Measurements from ENCODE around the gene MPST. TPM values are rescaled to one million over a fixed set of nuclear protein-coding genes. Genes with fewer than 3 reads are reported as not detected.

Gene MPST
- total RNA-seq, 1 donor from 2014 or later, result 102 TPM

DNA sequence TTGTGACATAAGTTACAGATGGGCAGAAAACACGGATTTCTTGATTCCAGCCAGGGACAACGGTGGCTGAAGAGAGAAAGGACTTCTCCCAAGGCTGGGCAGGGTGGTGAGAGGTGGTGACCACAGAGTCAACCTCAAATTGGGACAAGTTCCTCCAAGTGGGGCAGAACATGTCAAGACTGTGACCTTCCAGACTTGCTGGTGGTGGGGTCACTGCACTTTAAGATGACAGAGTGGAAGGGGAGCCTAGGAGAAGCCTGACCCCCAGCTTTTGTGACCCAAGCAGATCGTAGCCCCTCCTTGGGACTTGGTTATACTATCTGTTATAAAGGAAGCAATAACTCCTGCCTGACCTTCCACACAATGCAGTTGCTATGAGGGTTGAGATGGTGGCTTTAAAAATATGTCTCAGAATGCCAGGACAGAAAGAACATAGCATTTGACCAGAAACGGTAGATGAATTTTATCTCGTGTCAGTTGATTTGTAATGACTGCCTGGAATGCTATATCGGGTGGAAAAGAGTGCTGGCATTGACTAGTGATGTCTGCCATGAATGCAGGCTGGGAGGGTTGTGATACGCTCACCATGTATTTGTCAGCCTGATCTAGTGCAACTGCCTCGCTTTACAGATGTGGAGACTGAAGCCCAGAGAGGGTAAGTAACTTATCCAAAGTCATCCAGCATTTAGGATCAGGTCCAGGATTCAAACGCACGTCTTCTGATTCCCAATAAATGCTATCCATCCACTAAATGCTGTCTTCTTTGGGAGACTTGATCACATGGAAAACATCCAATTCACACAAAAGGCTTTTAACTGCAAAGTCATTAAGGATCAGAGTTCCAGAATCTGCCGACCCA, 18.6 kb upstream of the MPST start:
- no peak for DNase-seq (ENCODE audit: low read depth in 2 of 2)

DNA sequence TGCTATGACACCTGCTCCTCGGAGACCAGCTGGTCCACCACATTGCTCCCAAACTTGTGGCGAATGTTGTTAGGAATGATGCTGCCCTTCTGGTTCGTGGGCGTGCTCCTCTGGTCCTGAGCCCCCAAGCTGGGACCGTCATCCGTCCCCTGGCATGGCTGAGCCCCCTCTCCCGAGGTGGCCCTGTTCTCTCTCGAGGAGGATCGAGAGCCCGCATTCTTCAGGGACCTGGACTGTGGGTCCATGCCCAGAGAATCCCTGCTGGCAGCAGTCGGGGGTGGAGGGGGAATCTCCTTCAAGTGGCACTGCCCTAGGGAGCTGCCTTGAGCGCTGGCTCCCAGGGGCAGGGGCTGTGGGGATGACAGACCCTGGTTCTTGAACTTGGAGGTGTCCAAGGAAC, 17.7 kb upstream of the MPST start:
- no peak for DNase-seq (ENCODE audit: low read depth in 2 of 2)

DNA sequence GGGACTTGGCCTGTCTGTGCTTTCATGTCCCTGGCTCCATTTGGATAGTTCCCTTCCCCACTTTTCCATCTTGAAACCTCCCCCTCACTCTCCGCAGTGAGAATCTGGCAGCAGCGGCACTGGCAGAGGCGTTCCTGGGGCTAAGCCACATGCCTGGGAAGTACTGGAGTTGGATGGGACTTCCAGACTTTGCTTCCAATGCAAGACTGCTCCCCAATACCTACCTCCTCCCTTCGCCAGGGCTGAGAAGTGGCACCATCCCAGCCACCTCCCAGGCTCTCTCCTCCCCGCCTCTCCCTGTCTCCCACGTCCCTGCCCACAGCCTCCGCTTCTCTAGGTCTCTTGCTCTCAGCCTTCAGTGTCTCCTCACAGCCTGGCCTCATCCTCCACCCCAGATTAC, 16.9 kb upstream of the MPST start:
- no peak for DNase-seq (ENCODE audit: low read depth in 2 of 2)

DNA sequence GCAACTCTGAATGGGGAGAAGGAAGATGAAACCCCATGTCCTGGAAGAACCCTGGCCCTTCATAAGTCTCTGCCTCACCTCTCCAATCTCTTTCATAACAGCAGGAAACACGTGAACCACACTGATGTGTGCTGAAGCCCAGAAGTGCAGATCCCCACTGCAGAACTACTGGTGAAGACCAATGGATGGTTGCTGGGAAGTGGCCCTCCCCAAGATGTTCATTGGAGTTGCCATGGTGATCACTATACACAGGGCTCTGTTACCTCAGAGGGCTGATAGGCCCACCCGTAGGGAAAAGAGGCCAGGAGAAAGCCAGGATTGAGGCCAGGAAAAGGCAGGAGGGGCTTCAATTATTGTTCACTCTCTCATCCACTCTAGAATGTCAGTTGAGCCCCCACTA, 11.9 kb upstream of the MPST start:
- DNase-seq (ENCODE audit: low read depth in 2 of 2), result peak in 1 of 2 donors; percentile 22

DNA sequence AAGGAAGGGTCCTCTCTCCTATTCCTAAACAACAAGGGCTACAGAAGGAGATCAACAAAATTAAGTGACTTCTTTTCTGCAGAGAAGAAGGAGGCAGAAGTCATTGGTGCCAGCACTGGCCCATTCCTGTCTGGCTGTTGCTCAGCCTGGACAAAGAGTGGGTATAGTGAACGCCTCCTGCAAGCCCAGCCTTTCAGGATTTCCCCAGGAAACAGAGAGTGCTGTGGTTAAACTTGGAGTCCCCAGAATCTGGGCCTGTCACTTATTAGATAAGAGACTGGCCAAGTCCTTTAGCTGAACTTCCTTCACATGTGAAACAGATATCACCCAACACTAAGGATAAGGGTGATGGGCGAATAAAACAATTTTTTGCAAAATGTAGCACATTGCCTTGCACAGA, 11.2 kb upstream of the MPST start:
- peak in 1 of 2 donors; percentile 59 for DNase-seq (ENCODE audit: low read depth in 2 of 2)

DNA sequence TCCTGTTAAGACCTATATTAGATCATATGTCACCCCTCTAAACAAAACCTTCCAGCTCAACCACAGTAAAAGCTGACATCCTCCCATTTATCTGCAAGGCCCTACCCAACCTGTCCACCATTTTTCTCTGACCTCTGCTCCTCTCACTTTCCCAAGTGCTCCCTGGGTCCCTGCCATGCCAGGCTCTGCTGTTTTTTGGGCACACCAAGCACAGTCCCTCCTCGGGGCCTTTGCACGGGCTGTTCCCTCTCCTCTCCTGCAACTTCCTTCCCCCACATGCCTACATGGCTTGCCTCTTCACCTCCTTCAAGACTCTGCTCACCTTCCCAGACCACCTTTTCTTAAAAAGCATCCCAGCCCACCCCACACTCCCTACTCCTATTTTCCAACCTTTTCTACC, 10.1 kb upstream of the MPST start:
- DNase-seq (ENCODE audit: low read depth in 2 of 2), result no peak

DNA sequence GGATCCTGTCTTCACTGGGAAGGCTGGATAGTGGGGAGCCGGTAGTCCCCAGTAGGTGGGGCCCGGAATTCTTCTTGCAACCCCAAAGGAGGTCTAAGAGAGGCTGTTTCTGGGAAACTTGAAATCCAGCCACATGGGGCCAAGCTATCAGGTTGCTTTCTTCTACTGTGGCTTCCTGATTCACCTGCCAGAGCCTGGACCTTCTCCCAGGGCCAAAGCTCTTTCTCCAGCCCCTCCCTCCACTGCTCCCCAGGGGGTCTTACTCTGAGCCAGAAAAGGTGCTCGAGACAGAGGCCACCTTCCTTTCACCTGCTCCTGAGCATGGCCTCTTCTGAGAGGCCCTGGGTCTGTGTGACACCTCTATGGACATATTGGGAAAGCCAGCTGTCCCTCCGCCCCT, 9.4 kb upstream of the MPST start:
- no peak for DNase-seq (ENCODE audit: low read depth in 2 of 2)

DNA sequence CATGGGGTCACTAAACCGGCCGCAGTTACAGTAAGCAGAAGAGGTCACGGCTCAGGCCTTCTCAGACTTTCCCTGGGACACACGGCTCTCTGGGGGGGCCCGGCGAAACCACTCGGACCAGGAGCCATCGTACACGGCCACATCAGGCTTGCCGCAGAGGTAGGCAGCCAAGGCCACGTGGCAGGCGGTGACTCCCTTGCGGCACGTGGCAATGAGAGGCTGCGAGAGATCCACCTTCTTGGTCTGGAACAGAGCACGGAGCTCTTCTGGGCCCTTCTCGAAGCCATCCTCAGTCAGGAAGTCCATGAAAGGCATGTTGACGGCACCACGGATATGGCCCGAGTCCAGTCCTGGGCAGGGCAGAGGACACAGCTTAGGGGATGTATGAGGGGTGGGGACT, 8.6 kb upstream of the MPST start:
- no peak for DNase-seq (ENCODE audit: low read depth in 2 of 2)

DNA sequence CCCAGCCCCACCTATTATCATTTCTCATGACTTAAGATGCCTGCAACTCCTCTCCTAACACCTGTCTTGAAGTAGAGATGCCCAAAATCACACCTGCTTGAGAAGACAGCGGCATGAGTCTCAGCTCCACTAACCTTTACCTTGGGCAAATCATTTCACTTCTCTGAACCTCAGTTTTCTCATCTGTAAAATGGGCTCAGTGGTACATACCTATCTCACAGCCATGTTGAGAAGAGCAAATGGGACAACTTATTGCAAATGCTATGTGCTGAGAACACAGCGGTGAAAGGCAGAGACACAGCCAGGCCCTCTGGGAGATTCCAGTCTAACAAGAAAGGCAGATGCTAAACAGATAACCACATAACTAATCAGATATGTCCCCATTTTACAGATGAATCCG, 8.1 kb upstream of the MPST start:
- no peak for DNase-seq (ENCODE audit: low read depth in 2 of 2)

DNA sequence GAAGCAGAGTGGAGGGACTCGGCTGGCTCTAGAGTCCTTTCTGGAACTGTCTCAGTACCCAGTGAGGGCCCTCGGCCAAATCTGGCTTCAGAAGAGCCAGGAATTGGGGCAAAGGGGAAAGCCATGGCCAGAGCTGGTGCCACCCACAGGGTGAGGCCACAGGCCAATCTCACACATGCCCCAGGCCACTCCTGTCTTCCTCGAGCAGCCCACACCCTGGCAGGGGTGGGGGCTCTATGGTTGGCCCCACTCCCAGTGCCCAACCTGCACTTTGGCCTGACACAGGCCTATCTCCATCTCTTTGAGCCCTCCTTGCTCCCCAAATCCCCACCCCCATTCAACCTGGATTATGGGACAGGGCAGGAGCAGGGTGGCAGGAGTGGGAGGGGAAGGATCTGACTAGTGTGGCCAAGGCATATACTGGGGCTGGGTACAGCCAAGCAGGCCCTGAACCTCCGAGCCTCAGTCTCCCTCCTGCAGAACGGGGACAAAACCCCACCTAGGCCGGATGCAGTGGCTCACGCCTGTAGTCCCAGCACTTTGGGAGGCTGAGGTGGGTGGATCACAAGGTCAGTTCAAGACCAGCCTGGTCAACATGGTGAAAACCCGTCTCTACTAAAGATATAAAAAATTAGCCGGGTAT, 7.2 kb upstream of the MPST start:
- no peak for DNase-seq (ENCODE audit: low read depth in 2 of 2)

DNA sequence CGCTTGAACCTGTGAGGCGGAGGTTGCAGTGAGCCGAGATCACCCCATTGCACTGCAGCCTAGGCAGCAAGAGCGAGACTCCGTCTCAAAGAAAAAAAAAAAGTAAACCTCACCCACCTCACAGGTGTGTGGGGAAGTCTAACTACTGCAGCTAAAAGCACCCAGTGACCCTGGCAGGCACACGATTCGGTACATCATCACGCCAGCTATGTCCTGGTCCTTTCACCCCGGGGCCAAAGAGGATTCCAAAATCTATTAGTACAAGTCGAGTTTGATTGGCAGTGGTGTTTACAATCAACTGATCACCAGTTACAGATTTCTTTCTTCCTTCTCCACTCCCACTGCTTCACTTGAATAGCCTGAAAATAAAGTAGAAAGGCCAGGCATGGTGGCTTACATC, 6.6 kb upstream of the MPST start:
- DNase-seq (ENCODE audit: low read depth in 2 of 2), result no peak

DNA sequence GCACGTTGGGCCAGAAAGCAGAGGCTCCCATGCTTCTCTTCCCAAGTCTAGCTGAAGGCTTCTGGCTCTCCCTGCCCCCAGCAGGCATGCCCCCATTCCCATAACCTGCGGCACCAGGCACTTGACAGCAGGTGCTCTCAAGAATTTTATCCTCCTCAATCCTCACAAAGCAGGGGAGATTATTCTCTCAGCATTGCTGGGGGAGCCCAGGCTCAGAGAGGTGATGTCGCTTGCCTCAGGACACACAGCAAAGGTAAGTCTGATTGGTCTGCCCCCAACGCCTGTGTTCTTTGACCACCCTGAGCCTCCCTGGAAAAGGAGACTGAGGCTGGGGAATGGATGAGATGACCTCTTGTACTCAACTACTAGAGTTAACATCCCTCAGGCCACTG, 5.1 kb upstream of the MPST start:
- DNase-seq (ENCODE audit: low read depth in 2 of 2), result no peak

DNA sequence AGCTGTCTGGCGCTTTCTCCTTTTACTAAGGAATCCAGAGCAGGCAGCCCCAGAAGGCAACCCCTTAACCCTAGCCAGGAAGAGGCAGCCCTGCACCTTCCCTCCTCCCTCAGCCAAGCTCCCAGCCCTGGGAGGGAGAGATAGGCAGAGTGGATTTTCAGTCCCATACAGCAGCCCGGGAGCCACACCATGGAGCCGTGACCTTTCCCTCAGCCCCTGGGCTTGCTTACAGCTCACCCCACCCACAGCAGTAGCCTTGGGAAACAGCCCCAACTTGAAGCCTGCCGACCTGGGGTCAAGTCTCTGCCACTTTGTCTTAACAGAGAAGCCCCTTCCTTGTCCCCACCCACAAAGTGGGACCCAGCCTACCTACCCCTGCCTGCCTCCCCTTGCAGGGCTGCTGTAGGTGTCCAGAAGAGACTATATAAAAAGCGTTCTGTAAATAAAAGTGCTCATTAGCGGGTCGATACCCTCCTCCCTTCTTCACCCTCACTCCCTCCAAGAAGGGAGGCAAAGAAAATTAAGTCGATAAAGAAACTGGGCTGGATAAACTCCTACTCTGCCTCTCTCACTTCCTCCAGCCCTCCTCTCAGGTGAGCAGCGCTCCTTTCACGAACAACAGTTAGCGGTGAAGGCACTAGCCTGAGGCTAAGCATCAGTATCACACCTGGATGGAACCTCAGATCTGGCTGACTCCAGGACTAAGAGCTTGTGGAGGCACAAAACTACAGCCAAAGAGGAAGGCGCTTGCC, 4.5 kb upstream of the MPST start:
- DNase-seq (ENCODE audit: low read depth in 2 of 2), result no peak

DNA sequence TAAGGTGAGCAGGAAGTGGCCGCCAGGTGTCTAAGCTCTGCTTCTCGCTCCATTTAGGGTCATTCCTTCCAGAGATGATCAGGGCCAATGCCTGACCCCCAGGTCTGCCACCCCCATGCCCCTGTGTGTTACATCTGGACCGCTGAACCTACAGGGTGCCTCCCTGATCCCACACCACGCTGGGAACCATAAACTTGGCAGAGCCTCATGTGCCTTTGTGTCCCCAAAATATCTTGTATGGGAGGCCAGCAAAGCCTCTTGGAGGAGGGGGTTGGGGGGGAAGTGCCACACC, 4.0 kb upstream of the MPST start:
- no peak for DNase-seq (ENCODE audit: low read depth in 2 of 2)

DNA sequence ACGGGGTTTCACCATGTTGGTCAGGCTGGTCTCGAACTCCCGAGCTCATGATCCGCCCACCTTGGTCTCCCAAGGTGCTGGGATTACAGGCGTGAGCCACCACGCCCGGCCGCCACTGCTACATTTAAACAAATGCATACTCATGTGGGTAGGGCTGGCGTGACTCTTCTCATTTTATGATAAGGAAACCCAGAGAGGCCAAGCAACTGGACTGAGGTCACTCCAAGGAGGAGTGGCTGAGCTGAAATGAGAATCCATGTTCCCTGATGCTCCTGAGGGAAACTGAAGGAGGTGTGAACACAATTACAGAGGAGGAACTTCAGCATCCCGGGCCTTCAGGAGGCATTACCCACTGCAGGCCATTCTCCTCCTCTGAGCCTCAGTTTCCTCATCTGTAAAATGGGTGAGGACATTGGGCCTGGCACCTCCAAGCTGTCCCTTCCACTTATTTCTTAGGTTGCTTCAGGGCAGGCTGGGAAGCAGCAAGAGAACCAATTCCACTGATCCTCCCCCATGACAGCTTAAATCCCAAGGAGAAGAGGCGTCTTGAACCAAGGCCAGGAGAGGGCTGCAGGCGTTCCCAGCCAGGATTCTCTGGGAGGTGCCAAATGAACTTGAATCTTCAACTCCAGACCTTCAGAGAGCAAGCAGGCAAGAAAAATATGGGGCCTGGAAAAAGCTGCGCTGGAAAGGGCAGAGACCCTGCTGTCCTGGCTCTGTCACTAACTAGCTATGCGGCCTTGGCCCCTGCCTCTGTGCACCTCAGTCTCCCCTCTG, 3.2 kb upstream of the MPST start:
- DNase-seq (ENCODE audit: low read depth in 2 of 2), result no peak

DNA sequence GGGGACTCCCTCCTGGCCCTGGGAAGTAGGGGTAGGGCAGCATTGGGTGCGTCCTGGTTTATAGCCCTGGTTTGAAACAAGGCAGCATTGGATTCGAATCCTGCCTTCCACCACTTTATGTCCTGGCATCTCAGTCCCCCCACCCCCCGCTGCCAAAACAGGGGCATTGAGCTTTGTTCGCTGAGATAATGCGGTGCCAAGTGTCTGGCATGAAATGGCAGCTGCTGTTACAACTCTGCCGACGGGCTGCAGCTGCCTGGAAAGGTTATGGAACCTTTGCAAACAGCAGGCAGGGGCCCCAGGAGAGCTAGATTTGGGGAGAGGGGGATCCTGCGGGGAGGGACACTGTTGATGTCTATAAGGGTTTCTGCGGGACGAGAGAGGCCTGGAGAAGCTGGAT, 2.2 kb upstream of the MPST start:
- DNase-seq (ENCODE audit: low read depth in 2 of 2), result no peak

DNA sequence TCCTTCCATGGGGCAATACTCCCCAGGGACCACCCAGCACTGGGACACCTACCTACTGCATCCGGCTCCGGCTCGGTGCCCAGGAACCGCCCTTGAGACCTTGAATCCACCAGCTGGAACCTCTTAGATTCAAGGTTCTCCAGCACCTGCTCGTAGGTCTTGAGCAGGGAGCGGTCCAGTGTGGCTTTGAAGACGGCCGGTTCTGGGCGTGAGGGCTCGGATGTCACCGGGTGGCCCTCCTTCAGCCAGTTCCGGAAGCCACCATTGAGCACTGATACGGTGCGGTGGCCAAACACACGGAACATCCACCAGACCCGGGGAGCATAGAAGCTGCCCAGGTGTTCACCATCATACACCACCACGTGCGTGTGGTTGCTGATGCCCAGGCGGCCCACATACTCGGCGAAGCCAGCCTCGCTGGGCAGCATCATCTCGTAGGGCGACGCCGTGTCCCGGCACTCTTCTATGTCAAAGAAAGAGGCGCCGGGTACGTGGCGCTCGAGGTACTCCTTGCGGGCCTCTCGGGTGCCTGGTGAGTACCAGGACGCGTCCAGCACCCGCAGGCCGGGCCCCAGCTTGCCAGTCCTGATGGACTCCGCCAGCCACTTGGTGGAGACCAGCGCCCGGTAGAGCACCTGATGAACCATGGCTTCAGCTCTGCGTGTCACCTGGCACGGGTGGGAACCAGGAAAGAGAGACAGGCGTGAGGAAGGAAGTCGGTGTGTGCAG, 1.3 kb upstream of the MPST start:
- DNase-seq (ENCODE audit: low read depth in 2 of 2), result peak in 1 of 2 donors; percentile 3

DNA sequence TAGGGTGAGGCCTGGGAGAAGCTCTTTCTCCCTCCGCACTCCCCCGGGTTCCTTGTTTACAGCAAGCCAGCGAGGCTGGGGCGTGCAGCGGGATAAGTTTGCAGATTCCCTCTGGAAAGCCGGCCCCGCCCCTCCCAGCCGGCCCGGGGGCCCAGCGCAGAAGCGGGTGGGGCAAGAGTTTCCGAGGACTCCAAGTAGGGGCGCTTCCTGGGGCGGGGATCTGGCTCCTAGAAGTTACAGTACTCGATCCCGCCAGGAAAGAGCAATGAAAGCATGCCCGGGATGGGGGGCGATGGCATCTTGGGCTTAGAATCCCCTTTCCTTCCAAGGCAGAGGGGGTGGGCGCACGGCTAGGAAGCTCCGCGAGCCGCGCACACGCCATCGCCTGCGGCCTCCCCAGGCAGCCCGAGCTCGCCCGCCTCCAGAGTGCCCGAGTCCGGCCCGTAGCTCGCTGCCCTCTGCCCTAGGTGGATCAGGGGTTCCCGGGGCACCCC, 680 bp upstream of the MPST start:
- peak in 1 of 2 donors; percentile 33 for DNase-seq (ENCODE audit: low read depth in 2 of 2)

DNA sequence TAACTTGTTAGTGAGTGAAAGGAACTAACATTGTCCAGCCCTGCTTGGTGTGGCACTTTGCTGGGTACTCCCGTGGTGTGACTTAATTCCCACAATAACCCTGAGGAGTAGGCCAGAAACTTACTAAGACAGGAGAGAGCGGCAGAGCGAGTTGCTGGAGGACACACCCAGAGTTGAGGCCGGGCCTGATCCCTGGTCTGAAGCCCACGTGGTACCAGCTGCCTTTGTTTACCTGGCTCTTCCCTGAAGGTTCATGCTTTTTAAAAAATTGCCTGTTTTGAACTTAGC, 594 bp downstream of the MPST start:
- DNase-seq (ENCODE audit: low read depth in 2 of 2), result peak in 1 of 2 donors; percentile 46

DNA sequence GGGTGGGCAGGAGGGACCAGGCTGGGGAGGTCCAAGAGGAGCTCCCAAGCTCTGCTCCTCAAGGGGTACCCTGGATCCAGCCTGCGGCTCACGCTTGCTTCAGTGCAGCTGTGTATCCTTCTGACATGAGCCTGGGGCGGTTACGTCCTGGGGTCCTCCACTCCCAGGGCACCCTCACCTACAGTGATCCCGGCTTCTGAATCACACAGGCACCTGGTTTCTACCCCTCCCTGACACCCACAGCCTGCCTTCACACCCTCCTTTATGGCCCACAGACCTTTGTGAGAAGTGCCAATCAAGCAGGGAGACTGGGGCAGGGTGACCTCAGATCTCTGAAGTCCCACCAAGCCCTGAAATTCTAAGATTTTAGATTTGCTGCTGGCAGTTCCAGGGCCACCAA, 1.5 kb downstream of the MPST start:
- DNase-seq (ENCODE audit: low read depth in 2 of 2), result no peak

DNA sequence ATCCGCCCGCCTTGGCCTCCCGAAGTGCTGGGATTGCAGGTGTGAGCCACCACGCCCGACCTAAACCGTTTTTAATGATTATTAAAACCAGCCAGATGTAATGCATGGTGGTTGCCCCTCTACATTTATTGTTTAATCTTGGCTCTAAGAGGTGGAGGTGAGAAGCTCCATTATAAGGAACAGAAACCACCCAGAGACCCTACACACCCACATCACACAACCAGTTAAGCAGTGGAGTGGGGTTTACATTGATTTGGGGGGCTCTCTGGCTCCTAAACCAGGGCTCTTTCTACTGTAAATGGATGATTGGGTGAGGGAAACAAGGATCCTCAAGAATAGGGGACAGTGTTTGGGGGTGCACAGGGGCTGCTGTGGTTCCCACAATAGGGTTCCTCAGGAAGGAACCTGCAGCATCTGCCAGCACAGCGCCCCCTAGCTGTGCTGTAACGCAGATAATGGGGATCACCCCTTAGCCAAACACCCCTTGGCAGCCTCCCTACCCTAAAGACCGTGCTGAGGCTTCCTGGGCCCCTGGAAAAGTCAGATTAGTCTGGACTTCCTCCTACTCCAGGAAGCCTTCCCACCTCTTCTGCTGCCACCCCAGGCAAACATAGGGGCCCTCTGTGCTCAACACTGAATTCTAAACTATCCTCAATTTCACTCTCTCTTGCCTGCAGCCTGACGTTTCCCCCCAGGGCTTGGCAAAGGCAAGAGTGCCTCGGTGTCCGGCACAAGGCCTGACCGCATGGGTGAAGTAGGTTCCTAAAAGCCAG, 2.4 kb downstream of the MPST start:
- DNase-seq (ENCODE audit: low read depth in 2 of 2), result peak in 1 of 2 donors; percentile 63
